ENCODE data around the gene TNFRSF18. TPM values are rescaled to one million over a fixed set of nuclear protein-coding genes. Genes with fewer than 3 reads are reported as not detected.

The TNFRSF18 gene
- total RNA-seq, 4 donors from 2014 or later = 0.44 to 2.6 TPM; not detected in 2

GRCh38 chr1:1211541-1212441 is 5.4 kb upstream of the TNFRSF18 start:
- TF ChIP-seq, protein P1, sequence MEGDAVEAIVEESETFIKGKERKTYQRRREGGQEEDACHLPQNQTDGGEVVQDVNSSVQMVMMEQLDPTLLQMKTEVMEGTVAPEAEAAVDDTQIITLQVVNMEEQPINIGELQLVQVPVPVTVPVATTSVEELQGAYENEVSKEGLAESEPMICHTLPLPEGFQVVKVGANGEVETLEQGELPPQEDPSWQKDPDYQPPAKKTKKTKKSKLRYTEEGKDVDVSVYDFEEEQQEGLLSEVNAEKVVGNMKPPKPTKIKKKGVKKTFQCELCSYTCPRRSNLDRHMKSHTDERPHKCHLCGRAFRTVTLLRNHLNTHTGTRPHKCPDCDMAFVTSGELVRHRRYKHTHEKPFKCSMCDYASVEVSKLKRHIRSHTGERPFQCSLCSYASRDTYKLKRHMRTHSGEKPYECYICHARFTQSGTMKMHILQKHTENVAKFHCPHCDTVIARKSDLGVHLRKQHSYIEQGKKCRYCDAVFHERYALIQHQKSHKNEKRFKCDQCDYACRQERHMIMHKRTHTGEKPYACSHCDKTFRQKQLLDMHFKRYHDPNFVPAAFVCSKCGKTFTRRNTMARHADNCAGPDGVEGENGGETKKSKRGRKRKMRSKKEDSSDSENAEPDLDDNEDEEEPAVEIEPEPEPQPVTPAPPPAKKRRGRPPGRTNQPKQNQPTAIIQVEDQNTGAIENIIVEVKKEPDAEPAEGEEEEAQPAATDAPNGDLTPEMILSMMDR (IDR thresholded peaks at IDR 0.05; ENCODE audit: low read depth) = no peak

GRCh38 chr1:1210726-1211540 is 4.5 kb upstream of the TNFRSF18 start:
- TF ChIP-seq, protein P1 (IDR thresholded peaks at IDR 0.05; ENCODE audit: low read depth) = no peak

DNA sequence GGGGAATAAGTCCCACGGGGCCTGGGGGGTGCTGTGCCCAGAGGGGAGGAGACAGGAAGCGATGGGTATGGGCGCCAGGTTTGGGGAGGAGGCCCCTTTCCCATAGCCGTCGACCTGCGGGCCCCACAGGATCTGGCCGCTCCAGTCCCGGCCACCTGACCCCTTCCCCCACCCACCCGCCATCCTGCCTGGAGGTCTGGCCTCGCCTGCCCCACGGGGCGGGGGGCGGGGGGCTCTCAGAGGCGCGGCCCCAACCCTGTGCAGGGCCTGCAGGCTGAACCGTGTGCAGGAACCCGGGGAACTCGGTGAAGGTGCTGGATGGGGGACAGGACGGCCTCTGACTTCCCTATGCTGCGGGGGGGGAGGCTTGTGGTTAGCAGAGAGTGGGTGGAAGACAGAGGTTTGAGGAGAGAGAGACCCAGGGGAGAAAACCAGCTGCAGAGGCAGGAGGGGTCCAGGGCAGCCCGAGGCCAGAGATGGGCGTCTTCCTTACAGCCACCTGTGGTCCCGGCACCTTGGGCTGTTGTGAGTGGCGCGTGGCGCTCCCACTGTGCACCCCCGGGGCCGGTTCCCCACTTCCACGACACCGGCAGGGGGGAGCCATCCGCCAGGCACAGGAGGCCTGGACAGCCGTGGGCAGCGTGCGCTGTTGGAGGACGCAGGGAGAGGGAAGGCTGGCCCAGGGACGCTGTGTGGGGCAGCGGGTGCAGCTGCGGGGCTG is 2.5 kb upstream of the TNFRSF18 start:
- TF ChIP-seq, protein P1 (IDR thresholded peaks at IDR 0.05; ENCODE audit: low read depth) = no peak

DNA sequence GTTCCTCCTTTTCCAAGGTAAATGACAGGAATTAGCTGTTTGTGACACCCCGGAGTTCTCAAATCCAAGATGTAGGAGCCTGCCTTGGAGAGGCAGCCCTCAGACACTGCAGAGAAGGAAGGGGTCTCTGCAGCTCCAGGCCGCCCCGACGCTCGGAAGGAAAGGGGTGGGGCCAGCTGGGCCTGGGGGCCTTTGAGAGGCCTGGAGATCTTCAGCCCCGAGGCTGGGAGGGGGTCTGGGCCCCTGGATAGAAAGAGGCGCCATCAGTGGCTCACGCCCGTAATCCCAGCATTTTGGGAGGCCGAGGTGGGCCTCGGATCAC is 1.1 kb upstream of the TNFRSF18 start:
- TF ChIP-seq, protein P1 (IDR thresholded peaks at IDR 0.05; ENCODE audit: low read depth) = no peak

DNA sequence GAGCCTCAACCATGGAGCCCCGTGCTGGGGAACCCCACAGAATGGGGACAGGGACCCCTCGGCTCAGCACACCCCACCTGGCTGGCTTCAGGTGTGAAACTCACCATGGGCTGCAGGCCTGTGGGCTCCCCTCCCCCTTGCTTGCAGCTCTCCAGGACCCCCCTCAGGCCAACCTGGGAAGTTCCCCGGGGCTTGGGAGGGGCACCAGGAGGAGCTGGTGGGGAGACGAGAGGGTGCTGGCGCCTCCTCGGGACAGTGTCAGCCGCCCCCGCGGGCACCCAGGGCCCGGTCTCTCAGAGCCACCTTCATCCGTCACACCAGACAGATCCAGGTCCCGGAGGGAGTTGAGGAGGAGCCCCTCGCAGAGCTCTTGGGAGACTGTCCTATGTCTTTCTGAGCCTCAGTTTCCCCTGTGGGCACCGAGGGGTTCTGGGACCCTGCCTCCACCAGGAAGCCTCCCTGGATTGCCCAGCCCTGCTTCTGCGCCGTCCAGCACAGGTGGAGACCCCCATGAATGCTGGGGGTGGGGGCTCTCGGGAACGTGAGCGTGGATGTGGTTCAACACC is 657 bp upstream of the TNFRSF18 start:
- TF ChIP-seq, protein P1 (IDR thresholded peaks at IDR 0.05; ENCODE audit: low read depth) = no peak

DNA sequence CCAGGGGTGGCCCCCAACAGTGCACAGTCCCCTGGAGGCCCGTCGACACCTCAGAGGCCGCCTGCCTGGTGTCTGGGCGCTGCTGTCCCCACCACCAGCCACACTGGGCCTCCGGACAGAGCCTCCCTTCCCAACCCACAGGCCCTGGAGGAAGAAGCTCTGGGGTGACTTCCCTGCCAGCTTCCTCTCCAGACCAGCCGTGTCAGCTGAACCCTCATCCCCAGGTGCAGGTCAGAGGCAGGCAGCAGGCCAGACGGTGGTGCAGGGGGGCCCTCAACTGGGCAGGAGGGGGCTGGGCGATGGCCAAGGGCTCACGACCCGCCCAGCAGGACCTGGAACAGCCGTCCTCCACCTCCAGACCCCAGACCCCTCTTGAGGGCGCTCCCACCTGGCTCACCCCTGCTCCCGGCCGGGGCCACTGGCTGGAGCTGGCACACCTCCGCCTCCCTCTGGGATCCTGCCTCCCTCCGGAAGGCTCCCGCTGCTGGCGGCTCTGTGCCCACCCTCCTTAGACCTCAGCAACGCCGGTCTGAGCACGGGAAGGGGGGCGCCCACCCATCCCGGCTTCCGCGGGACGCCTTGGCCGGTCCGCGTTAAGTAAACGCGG is 520 bp downstream of the TNFRSF18 start:
- TF ChIP-seq, protein P1 (IDR thresholded peaks at IDR 0.05; ENCODE audit: low read depth) = no peak

Data from subcutaneous adipose tissue (tissue), 4 donors.